ENCODE measurements around the gene NGEF.

DNA sequence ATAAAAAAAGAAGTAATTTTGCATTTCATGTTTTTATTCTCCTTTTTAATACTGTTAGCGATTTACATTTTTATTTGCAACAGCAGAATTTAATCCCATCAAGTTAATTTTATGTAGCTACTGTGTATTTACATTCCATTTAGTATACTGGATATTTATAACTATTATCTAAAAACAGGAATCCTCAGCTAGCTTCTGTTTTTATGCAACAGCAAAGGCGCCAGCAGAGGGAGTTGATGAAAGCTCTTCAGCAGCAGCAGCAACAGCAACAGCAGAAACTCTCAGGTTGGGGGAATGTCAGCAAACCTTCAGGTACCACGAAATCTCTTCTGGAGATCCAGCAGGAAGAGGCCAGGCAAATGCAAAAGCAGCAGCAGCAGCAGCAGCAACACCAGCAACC, 169.2 kb downstream of the NGEF start:
- TF ChIP-seq, protein P1, sequence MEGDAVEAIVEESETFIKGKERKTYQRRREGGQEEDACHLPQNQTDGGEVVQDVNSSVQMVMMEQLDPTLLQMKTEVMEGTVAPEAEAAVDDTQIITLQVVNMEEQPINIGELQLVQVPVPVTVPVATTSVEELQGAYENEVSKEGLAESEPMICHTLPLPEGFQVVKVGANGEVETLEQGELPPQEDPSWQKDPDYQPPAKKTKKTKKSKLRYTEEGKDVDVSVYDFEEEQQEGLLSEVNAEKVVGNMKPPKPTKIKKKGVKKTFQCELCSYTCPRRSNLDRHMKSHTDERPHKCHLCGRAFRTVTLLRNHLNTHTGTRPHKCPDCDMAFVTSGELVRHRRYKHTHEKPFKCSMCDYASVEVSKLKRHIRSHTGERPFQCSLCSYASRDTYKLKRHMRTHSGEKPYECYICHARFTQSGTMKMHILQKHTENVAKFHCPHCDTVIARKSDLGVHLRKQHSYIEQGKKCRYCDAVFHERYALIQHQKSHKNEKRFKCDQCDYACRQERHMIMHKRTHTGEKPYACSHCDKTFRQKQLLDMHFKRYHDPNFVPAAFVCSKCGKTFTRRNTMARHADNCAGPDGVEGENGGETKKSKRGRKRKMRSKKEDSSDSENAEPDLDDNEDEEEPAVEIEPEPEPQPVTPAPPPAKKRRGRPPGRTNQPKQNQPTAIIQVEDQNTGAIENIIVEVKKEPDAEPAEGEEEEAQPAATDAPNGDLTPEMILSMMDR (conservative IDR thresholded peaks at IDR 0.05 in 1 of 2, IDR thresholded peaks at IDR 0.05 in 1 of 2; ENCODE audit: extremely low read depth in 1 of 2, insufficient read depth in 1 of 2, low read depth in 1 of 2, low read length in 2 of 2): peak in 1 of 2 donors; percentile 6
- no peak for TF ChIP-seq EZH2 (IDR thresholded peaks at IDR 0.05; ENCODE audit: borderline replicate concordance, low read length)
